ENCODE results near the gene AFF3.

DNA sequence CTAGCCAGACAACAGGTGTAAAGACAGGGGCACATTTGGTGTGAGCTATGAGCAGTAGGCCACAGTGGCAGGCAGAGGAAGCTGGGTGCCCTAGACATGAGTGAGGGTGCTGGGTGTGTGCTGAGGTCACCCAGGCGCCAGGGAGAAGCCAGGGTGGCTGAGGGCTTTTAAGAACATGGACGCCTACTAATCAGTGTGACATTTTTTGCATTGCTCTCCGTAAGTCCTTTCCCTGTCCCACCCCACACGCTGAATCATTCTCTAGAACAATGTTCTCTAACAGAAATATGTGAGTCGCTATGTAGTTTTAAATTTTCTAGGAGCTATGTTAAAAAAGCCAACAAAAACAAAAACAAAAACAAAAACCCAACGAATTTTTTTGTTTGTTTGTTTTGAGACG lies 448.1 kb downstream of the AFF3 start:
- TF ChIP-seq ZNF70 (CRISPR knock-in tag; IDR thresholded peaks at IDR 0.05) (no peak), ESRRG (CRISPR knock-in tag; IDR thresholded peaks at IDR 0.05) (no peak), ZFP3 (CRISPR knock-in tag; IDR thresholded peaks at IDR 0.05) (no peak), OSR1 (CRISPR knock-in tag; IDR thresholded peaks at IDR 0.05) (no peak), RARB (CRISPR knock-in tag; IDR thresholded peaks at IDR 0.05) (no peak), ZNF8 (CRISPR knock-in tag; IDR thresholded peaks at IDR 0.05) (no peak), TCF4 (CRISPR knock-in tag; IDR thresholded peaks at IDR 0.05; ENCODE audit: borderline replicate concordance) (no peak)
- TF ChIP-seq, protein P1, sequence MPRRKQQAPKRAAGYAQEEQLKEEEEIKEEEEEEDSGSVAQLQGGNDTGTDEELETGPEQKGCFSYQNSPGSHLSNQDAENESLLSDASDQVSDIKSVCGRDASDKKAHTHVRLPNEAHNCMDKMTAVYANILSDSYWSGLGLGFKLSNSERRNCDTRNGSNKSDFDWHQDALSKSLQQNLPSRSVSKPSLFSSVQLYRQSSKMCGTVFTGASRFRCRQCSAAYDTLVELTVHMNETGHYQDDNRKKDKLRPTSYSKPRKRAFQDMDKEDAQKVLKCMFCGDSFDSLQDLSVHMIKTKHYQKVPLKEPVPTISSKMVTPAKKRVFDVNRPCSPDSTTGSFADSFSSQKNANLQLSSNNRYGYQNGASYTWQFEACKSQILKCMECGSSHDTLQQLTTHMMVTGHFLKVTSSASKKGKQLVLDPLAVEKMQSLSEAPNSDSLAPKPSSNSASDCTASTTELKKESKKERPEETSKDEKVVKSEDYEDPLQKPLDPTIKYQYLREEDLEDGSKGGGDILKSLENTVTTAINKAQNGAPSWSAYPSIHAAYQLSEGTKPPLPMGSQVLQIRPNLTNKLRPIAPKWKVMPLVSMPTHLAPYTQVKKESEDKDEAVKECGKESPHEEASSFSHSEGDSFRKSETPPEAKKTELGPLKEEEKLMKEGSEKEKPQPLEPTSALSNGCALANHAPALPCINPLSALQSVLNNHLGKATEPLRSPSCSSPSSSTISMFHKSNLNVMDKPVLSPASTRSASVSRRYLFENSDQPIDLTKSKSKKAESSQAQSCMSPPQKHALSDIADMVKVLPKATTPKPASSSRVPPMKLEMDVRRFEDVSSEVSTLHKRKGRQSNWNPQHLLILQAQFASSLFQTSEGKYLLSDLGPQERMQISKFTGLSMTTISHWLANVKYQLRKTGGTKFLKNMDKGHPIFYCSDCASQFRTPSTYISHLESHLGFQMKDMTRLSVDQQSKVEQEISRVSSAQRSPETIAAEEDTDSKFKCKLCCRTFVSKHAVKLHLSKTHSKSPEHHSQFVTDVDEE (CRISPR knock-in tag; IDR thresholded peaks at IDR 0.05): no peak

Data from SK-N-SH treated with all-trans-retinoic acid at 6 μM for 48 hours (cell line).